Stimulated activated CD4-positive, alpha-beta T cell treated with anti-CD3 and anti-CD28 coated beads, Interleukin-1b, Interleukin-23, amount 100 ng/mL, for 48 hours (primary cell): ENCODE measurements around the gene KIF19.

Experiments used
- DNase-seq: peaks from one replicate; pipeline ENCODE4 v3.0.0-alpha.2; 2020

The KIF19 gene

DNA sequence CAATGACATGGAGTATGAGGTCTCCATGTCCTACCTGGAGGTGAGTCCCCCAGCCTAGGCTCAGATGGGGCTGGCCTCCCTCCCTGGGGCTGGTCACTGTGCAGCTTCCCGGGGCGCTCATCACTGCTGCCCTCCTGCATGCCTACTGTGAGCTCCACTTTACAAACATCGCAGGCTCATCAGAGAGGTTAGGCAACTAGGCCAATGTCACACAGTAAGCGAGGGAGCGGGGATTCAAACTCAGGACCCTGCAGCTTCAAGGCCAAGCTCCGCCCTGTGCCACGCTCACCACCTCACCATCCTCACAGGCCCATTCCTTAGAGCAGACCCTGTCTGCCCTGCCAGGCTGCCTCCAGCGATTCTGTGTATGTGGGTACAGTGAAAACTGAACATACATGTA, 17.1 kb downstream of the KIF19 start:
- DNase-seq: no peak

DNA sequence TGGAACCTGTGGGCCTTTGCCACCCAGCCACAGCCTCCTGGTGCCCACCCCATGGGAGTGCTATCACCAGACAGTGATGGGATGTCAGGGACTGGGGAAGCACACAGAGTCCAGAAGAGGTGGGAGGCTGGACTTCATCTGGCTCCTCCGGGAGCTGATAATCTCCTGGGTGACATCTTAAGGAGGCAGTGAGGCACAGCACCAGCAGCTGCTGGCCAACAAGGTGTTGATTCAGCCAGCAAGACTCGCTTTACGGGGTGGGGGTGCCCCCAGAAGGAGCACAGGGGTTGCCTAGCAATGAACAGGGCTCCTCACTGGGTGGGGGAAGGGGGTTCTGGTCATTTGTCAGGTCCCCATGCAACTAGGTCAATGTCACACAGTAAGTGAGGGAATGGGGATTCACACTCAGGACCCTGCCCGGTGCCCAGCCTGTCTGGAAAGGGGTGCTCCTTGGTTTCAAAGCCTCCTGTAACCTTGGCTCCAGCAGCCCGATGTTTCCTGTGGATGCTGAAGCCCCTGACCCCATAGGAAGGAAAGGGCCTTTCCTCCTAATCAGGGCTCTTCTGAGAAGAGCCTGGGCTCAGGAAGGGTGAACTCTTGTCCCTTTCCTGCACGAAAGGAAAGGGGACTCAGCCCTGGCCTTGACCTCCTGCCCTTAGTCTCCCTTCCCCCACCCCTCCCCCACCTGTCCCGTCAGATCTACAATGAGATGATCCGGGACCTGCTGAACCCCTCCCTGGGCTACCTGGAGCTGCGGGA, 17.7 kb downstream of the KIF19 start:
- DNase-seq: no peak

DNA sequence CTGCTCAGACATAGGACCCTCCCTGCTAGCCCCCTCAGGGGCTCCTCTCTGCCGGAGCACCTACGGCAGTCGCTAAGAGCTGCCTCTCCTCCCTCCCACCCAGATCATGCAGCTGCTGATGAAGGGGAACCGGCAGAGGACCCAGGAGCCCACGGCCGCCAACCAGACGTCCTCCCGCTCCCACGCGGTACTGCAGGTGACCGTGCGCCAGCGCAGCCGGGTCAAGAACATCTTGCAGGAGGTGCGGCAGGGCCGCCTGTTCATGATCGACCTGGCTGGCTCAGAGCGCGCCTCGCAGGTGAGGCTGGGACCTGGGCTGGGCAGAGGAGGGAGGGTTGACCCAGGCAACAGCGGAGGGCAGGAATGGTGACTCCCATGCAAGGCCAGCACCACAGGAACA, 18.6 kb downstream of the KIF19 start:
- no peak for DNase-seq

DNA sequence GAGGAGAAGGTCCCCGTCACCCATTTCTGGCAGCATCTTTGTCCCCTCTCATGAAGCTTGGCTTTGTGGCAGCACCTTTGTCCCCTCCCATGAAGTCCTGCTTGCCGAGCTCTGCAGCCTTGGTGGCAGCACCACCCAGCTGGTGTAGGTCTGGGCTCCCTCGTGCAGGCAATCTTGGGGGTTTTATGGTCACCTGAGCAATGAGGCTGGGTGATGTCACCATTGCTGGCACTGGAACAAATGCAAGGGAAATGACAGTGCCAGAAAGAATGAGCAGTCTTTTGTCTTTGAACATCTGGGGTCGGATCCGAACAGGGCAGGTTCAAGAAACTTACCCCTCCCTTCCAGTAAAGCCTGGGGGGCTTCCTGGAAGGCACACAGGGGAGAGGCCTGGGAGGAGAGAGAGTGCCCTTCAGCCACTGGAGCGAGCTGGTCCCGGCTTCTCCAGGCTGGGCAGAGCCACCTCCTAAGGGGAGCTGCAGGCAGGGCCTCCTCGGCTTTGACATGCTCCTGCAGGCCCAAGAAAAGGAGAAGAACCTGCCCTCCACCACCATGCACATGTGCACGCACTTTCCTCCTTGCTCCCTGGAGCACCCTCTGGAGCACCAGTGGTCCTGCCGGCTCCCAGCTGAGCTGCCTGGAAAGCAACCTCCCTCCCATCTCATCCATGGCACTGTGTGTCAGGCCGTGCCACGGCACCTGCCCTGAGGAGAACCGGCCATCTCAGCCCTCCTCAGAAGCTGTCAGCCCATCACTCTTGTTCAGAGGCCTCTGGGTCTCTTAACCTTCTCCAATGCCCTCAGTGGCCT, 19.6 kb downstream of the KIF19 start:
- DNase-seq: no peak

DNA sequence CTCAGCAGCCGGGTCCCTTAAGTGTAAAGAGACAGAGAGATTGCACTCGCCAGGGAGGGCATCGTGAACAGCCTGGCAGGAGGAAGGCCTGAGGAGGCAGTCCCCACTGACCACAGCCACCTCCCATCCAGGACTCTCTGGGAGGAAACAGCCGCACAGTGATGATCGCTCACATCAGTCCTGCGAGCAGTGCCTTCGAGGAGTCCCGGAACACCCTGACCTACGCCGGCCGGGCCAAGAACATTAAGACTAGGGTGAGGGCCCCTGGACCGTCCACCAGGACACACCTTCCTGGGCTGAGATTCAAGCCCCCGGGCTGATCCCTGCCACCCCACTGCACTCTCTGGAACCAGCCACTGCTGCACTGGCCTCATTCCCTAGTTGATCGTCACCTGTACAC, 21.6 kb downstream of the KIF19 start:
- no peak for DNase-seq

DNA sequence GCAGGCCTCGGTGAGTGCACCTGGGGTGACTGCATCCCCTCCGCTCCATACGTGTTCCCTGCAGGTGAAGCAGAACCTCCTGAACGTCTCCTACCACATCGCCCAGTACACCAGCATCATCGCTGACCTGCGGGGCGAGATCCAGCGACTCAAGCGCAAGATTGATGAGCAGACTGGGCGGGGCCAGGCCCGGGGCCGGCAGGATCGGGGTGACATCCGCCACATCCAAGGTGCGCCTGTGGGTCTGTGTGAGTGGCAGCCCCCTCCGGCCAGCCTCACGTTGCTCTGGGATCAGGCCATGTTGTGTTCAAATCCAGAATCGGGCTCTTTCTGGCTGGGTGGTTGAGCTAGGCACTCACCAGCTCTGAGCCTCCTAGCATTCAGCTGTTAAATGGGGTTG, 23.1 kb downstream of the KIF19 start:
- no peak for DNase-seq

DNA sequence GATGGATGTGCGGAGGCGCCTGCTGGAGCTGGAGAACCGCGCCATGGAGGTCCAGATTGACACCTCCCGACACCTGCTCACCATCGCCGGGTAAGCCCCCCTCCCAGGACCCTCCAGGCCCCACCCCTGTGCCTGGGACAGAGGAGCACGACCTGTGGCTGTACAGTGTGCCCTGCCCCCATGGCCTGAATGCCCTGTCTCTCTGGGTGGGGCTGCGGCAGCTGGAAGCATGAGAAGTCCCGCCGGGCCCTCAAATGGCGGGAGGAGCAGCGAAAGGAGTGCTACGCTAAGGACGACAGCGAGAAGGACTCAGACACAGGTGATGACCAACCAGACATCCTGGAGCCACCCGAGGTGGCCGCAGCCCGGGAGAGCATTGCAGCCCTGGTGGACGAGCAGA, 24.5 kb downstream of the KIF19 start:
- no peak for DNase-seq

DNA sequence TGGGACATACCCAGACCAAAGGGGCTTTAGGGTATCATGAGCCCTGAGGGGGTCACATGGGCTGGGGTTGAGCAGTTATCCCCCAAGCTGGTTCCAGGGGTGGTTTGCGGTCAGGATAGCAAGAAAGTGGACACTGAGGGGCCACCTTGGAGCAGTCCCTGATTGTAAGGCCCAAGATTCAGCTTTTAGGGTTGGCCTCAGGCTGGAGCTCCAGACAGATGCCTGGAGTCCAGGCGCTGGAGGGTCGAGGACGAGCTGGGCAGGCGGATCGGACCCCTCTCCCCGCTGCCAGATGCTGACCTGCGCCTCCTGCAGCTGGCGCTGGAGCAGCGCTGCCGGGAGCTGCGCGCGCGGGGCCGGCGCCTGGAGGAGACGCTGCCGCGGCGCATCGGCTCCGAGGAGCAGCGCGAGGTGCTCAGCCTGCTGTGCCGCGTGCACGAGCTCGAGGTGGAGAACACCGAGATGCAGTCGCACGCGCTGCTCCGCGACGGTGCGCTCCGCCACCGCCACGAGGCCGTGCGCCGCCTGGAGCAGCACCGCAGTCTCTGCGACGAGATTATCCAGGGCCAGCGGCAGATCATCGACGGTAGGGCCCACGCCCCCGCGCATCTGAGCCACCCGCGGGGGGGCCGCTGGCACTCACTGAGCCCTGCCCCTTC, 25.7 kb downstream of the KIF19 start:
- no peak for DNase-seq

DNA sequence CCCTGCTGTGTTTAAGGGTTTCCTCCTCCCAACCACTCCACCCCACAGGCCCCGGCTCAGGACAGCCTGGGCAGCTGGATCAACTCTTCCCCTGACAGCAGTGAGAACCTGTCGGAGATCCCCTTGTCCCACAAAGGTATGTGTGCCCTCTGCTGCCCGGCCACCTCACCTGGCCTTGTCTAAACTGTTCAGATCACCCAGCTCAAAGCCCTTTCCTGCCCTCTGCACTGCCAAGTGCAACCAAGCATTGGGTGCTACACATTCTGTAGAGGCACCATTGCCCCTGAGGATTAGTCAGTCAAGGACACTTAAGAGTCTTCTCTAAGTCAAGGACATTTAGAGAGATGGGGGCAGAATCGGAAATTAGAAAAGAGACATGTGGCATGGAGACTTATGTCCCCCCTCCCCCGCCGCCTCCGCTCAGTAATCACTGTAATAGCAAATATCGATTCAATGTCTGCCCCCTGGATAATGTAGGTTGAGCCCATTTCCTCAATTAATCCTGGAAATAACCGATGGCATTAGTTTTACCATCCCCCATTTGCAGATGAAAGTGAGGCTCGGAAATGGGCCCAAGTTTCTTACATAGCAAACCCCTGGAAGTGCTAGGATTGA, 27.5 kb downstream of the KIF19 start:
- DNase-seq: no peak

DNA sequence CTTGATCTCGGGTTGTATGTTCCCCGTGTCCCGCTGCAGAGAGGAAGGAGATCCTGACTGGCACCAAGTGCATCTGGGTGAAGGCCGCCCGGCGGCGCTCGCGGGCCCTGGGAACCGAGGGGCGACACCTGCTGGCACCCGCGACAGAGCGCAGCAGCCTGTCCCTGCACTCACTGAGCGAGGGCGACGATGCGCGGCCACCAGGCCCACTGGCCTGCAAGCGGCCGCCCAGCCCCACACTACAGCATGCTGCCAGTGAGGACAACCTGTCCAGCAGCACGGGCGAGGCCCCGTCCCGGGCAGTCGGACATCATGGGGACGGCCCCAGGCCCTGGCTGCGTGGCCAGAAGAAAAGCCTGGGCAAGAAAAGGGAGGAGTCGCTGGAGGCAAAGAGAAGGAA, 28.1 kb downstream of the KIF19 start:
- DNase-seq: peak; percentile 76

DNA sequence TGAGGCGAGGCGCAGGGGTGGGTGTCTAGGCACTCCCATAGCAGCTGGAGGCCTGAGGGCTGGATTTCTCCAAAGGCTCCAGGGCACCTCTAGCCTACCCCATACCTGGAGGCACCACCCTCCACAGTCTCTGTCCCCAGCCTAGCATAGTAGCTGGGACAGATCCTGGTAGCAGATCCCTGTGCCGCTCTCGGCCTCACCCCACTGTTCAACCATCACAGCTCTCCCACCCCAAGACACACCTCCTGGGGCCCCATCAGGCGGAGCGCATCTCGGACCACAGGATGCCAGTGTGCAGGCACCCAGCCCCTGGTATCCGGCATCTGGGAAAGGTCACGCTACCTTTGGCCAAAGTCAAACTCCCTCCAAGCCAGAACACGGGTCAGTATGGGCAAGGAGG, 28.5 kb downstream of the KIF19 start:
- DNase-seq: no peak

DNA sequence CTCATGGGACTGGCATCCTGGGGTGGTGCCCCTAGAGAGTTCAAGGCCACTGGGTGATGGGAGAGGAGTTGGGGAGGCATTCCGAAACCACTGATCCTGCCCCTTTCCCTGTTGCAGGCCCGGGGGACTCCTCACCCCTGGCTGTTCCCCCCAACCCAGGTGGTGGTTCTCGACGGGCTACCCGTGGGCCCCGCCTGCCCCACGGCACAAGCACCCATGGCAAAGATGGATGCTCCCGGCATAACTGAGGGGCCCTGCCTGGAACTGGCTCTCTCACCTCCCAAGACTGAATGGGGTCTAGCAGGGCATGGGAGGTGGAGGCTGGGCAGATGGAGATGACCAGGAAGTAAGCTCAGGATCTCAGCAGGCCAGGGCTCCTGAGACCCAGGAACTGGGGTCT, 29.0 kb downstream of the KIF19 start:
- no peak for DNase-seq

DNA sequence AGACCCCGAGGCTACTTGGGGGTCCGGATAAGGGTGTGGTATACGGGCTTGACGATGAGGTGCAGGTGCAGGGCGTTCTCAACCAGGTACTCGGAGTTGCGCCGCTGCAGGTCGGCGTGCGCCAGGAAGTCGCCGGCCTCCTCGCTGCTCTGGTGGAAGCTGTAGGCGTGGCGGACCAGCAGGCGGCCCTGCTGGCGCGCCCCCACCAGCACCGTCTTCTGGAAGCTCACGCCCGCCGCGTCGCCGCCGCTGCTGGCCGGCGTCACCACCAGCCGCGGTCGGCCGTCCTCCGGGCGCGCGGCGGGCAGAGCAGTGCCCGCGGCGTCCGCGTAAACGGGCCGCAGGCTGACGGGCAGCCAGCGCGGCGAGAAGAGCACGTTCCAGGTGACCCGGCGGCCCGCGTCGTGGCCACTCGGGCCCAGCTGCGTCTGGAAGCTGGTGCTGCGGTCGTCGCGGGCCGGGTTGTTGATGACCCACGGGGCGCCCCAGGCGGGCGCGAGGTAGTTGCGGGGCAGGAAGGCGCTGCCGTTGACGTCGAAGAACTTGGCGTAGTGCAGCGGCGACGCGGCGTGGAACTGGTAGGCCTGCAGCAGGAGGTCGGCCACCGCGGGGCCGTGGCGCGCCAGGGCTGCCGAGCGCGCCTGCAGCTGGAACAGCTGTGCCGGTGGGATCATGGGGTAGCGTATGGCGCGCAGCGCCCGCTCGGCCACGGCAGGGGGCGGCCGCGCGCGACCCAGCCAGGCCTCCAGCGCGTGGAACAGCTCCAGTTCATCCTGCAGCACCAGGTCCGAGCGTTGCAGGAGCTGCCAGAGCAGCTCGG, 30.8 kb downstream of the KIF19 start:
- no peak for DNase-seq

DNA sequence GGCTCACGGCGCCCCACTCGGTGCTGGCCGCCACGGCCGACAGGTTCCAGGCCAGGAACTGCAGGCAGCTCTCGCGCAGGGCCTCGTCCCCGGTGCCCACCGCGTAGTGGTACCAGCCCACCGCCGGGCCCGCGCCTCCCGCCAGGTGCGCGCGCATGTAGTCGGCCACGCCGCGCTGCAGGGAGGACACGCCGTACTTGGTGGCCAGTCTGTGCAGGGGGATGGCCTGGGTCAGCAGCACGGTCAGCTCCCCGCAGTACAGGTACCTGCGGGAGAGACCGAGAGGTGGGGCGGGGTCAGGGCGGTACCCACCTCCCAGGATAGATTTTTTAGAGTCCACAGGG, 31.4 kb downstream of the KIF19 start:
- DNase-seq: no peak

DNA sequence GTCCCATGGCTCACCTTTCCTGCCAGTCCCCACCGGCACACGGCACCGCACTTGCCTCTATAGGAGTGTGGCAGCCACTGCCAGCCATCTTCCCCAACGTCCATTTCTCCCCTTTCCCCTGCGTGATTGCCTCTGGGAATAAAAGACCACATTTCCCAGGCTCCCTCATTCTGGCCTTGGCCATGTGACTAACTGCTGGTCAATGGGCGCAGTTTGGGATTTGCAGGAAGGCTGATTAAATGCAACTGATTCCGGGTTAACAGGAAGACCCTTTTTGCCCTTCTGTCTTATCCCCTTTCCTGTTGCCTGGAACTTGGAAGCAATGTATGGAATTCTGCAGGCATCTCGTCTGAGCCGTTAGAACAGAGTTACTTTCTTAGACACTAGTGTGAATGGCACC, 32.7 kb downstream of the KIF19 start:
- no peak for DNase-seq

DNA sequence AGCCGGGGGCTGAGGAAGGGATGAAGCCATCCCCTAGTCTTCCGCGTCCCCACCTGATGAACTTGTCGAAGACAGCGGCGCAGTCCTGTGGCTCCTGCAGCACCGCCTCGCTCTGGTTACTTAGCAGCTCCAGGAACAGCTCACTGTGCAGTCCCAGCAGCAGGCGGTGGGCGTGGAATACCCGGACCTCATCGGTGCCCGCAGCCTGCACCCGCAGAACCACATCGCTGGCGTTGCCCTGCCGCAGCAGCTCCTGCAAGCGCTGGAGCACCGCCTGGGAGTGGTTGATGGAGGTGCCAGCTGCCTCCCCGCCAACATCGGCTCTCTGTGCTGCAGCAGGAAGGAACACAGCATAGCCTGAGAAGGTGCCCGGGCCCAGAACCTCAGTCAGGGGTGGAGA, 33.9 kb downstream of the KIF19 start:
- no peak for DNase-seq

DNA sequence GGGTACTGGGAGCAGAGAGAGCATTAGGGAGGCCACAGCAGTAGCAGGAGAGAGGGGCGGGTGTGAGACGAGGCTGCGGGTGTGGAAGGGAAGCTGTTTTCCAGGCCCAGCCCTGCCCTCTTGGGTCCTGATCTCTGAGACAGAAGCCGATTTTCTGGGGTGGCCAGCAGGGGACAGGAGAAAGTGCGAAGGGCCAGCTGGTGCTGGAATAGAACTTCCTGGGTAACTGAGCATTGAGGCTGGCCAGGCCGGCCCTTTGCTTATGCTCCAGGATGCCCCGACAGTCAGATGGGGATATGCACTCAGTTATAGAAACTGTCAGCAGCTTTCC, 34.8 kb downstream of the KIF19 start:
- DNase-seq: no peak

DNA sequence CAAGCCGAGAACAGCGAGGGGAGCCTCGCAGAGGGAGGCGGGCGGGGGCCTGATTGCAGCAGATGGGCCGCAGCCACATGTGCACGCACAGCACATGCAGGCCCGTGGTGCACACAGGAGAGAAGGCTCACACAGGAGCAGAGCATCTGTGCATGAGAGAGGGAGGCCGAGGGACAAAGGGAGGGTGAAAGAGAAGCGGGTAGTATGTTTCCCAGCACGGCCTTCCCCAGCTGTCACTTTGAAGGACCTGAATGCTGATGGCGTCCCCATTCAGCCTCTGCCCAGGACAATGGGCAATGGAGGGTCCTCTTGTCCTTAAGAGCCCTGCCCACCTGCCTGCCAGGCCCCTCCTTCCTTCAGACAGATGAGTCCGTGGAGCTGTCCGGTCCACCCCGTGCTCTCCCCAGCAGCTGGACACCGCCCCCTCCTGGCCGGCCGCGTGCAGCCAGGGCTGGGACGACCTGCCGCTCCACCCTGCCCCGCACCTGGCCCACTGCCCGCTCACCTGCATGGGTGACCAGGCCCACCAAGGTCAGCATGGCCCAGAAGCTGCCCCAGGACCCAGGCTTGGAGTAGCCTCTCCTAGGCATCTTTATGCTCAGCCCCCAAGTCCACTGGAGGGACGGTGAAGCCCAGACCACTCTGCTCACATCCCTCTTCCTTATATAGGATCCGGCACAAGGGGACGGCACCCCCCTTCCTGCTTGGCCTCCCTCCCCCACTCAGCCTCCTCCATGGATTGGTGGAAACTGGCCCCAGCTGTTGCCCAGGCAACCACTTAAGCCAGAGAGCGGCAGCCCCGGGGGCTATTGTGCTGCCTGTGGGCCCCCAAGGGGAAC, 35.4 kb downstream of the KIF19 start, which contains the start of gene BTBD17:
Gene BTBD17 (minus strand): TSS at position 639 of the 839 bp plus-strand sequence. CDS start 49 bp downstream, at position 590.
- DNase-seq: no peak

DNA sequence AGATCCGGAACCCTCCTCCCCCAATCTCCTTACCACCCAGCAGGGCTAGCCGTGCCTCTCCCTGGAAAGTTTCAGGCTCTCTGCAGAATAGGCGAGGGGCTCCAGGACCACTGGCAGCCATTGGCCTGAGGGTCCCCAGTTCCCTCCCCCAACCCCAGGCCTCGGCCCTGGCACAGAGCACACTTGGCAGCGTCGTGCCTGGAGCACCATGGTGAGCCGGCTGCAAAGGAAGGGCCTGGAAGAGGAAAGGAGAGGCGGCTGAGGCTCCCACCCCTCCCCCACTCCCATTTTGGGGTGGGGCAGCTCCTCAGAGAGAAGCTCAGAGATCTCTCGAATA, 36.0 kb downstream of the KIF19 start:
- no peak for DNase-seq

DNA sequence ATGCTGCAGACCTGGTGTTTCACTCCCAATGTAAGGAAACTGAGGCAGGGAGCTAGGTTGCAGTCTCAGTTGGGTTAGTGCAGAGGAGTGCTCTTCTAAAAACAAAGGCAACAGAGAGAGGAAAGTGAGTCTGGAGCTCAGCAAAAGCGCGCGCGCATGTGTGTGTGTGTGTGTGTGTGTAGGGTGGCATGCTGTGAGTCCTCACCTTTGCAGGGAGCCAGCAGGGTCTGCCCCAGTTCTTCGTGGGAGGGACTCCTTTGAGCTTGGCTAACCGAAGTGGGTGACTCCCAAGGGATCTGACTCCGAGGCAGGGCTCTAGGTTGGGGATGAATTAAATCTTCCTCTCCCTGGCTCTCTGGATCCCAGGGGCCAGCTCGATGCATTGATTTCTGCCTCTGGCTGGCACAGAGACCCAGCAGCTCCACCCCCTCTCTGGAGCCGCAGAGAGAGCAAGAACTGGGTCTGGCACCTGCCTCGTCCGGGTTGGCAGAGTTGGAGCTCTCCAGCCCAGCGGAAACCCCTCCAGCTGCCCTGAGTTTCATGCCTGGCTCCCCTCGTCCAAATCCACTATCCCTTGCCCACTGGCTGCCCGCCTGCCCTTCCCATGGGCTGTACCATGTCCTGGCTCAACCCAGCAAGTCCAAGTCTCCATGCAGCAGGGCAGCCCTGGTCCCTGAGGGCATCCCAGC, 36.9 kb downstream of the KIF19 start:
- no peak for DNase-seq

DNA sequence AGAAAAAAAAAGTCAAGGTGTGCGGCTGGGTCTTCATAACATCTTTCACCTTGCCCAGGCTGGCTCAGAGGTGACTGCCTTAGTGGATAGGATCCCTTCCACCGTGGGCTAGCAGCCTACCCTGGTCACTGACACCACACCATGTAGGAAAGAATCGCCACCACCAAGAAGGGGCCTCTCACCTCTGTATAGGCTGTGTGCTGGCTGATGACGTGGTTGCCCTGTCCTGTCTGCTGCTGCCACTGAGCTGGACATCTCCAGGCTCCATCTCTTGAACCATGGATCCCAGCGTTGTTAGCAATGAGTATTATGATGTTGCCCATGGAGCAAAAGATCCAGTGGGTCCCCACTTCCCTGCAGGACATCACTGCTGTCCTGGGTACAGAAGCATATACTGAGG, 41.2 kb downstream of the KIF19 start, which contains the start of gene GPR142:
Gene GPR142 (plus strand): TSS at position 301 of the 400 bp plus-strand sequence. CDS start 2,035 bp downstream, outside the sequence.
- DNase-seq: no peak
